BLaER1 (cell line): Measurements from ENCODE around the gene EYS.
"Not testable (repeated sequence)": the region's sequence is repeated elsewhere in the genome, so short reads cannot be mapped to it uniquely, and the experiment has no call there.

Source experiments
- H3K27ac ChIP-seq: shearing (Covaris generic); formaldehyde crosslinking; 2 replicates; pipeline ENCODE4 v1.8.1; 2022
- H3K27me3 ChIP-seq: shearing (Covaris generic); formaldehyde crosslinking; 2 replicates; pipeline ENCODE4 v1.8.1; 2022
- H3K36me3 ChIP-seq: shearing (Covaris generic); formaldehyde crosslinking; 2 replicates; pipeline ENCODE4 v1.8.1; 2022
- H3K4me1 ChIP-seq: shearing (Covaris generic); formaldehyde crosslinking; 2 replicates; pipeline ENCODE4 v1.8.1; 2022
- H3K4me2 ChIP-seq: shearing (Covaris generic); formaldehyde crosslinking; 2 replicates; pipeline ENCODE4 v1.8.1; 2022
- H3K4me3 ChIP-seq: shearing (Covaris generic); formaldehyde crosslinking; 2 replicates; pipeline ENCODE4 v1.8.1; 2022
- H3K9ac ChIP-seq: shearing (Covaris generic); formaldehyde crosslinking; 2 replicates; pipeline ENCODE4 v1.8.1; 2022
- H3K9me3 ChIP-seq: shearing (Covaris generic); formaldehyde crosslinking; 2 replicates; pipeline ENCODE4 v1.8.1; 2022
- H4K20me1 ChIP-seq: shearing (Covaris generic); formaldehyde crosslinking; 2 replicates; pipeline ENCODE4 v1.8.1; 2022
- Cebpa-rat ChIP-seq: shearing (Covaris generic); IDR thresholded peaks from 2 replicates; pipeline ENCODE4 v1.8.1; 2022

EYS gene

DNA sequence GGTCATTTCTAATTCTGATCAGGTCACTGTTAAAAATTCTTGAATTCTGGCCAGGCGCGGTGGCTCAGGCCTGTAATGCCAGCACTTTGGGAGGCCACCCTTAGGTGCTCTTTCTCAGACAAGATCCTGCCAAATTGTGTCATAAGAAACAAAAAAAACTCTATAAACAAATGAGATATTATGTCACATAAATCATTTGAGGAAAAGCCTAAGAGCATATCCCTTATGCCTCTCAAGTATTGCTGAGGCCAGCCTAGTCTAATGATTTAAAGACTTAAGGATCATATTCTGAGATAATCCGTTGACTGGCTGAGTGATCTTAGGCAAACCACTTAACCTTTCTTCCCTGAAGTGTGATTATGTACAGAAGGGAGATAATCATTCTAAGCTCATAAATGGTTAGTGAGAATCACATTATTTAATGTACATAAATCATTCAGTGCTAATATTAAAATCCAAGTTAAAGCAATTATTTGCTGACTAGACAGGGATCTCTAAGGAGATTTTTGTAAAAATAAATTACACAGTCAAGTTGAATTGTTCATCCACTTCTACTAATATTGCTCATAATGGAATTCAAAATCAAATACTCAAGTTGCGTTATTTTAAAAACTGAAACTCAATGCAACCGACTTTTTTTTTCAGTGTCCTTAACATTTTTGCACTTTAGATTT, 1706.1 kb downstream of the EYS start:
- Histone ChIP-seq H4K20me1 (no peaks in the 10 kb centered on the region), H3K9me3 (peaks cover 7% of the 10 kb centered on the region), H3K27me3 (no peaks in the 10 kb centered on the region), H3K9ac (no peak overlapping the region), H3K4me2 (no peak overlapping the region), H3K4me3 (no peak overlapping the region), H3K4me1 (no peaks in the 10 kb centered on the region), H3K27ac (no peak overlapping the region), H3K36me3 (no peaks in the 10 kb centered on the region)
- no peak for TF ChIP-seq Cebpa-rat

DNA sequence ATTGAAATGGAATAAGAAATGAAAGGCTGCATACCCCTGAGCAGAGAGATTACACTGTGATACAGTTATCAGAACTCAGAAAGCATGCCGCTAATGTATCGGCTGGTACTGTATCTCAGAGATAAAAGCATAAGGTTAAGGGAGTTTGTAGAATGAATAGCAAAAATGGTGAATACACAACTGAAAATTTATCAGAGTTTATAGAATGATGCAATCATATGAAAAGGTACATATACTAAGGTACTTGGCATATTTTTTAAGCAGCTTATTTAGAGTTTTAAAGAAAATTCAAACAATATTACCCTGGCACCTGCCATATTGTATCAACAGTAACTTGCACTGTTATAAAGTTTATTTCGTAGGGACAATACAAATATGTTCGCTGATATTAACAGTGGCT, 1707.4 kb downstream of the EYS start:
- Histone ChIP-seq H3K27me3 (no peaks in the 10 kb centered on the region), H3K36me3 (no peaks in the 10 kb centered on the region)
- no peak for TF ChIP-seq Cebpa-rat

DNA sequence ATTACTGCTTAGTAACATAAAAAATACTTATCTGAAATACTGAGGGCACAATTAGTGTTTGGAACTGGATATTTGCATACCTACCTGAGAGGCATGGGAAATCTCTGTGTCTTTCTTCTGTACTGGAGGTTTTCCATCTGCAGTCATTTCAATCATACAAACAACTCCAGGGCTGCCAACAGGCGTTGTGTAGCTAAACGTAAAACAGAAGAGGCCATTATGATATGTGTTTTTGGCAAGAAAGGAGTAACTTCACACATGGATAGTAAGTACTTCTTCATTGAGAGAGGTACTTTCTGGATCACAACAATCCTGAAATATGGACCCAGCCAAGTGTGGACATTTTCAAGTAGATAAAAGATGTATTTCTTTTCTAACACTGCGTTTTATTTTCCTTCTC, 1708.0 kb downstream of the EYS start:
- Histone ChIP-seq H3K9ac (no peak overlapping the region), H3K27ac (no peak overlapping the region), H3K4me2 (no peak overlapping the region), H4K20me1 (no peaks in the 10 kb centered on the region), H3K4me1 (peaks cover 8% of the 10 kb centered on the region), H3K4me3 (no peak overlapping the region), H3K9me3 (no peaks in the 10 kb centered on the region), H3K36me3 (no peaks in the 10 kb centered on the region), H3K27me3 (no peaks in the 10 kb centered on the region)
- TF ChIP-seq Cebpa-rat = no peak

More for the DNA sequence above, 1707.4 kb downstream of the EYS start:
- Histone ChIP-seq H3K4me1 (peaks cover 8% of the 10 kb centered on the region), H3K4me3 (no peak overlapping the region), H4K20me1 (no peaks in the 10 kb centered on the region), H3K9me3 (peaks cover 3% of the 10 kb centered on the region), H3K27ac (no peak overlapping the region), H3K4me2 (no peak overlapping the region), H3K9ac (no peak overlapping the region)

DNA sequence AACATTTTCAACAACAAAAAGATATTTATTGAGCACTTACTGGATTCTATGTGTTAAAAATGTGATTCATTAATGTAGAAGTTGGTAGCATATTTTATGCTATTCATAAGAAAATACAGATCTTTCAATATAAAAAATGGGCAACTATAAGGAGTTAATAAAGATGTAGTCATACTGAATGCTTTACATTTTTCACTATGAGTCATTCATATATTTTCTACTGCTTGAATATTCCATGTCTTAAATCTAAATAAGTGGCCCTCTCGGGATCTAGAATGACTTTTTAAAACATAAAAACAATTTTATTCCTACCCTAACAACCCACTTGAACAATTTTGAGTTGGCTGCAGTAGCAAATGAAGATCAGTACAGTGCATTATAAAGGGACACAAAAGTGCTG, 1709.3 kb downstream of the EYS start:
- no peak overlapping the region for H3K4me3 ChIP-seq
- no peaks in the 10 kb centered on the region for H4K20me1 ChIP-seq
- H3K36me3 ChIP-seq = no peaks in the 10 kb centered on the region
- H3K4me1 ChIP-seq = peaks cover 8% of the 10 kb centered on the region
- H3K9me3 ChIP-seq = no peaks in the 10 kb centered on the region
- no peaks in the 10 kb centered on the region for H3K27me3 ChIP-seq
- H3K9ac ChIP-seq = no peak overlapping the region
- no peak overlapping the region for H3K27ac ChIP-seq
- no peak overlapping the region for H3K4me2 ChIP-seq
- no peak for TF ChIP-seq Cebpa-rat

DNA sequence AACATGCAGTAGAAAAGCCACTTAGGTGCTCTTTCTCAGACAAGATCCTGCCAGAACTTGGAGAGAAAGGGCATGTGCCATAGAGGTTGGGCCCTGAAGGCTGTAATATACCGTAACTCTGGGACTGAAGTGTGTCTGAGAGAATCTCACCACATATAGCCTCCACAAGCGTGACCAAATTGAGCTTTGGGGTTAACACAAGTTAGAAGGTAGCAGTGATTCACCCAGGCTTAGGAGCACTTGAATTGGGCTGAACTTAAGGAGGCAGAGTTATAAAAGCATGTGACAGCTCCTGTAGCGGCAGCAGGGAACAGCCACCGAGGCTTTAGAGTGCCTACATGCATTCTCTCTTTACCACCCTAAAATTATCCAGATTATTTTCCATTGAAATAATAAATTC, 1709.8 kb downstream of the EYS start:
- no peaks in the 10 kb centered on the region for H3K27me3 ChIP-seq
- no peak for TF ChIP-seq Cebpa-rat
- H3K9ac ChIP-seq = no peak overlapping the region
- H4K20me1 ChIP-seq = no peaks in the 10 kb centered on the region
- no peak overlapping the region for H3K27ac ChIP-seq
- H3K4me2 ChIP-seq = no peak overlapping the region
- peaks cover 8% of the 10 kb centered on the region for H3K4me1 ChIP-seq
- no peak overlapping the region for H3K4me3 ChIP-seq
- no peaks in the 10 kb centered on the region for H3K9me3 ChIP-seq
- H3K36me3 ChIP-seq = no peaks in the 10 kb centered on the region

DNA sequence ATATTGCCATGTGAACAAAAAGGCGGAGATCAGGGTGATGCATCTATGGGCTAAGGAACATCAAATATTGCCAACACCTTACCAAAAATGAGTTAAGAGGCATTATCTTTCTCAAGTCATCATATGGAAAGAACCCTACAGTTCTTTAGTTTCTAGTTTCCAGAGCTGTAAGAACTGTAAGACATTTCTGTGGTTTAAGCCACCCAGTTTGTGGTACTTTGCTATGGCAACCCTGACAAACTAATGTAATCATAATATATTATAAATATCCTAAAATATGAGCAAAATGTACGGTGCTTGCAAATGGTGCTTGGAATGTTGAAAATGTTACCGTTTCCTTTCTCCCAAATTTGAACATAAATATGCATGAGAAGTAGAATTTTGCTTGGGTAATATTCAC, 1721.8 kb downstream of the EYS start:
- Histone ChIP-seq H3K4me2 (no peak overlapping the region), H3K9me3 (no peaks in the 10 kb centered on the region), H3K36me3 (no peaks in the 10 kb centered on the region), H3K27ac (no peak overlapping the region), H3K4me1 (no peaks in the 10 kb centered on the region), H4K20me1 (no peaks in the 10 kb centered on the region), H3K4me3 (no peak overlapping the region), H3K27me3 (no peaks in the 10 kb centered on the region), H3K9ac (no peak overlapping the region)
- no peak for TF ChIP-seq Cebpa-rat

DNA sequence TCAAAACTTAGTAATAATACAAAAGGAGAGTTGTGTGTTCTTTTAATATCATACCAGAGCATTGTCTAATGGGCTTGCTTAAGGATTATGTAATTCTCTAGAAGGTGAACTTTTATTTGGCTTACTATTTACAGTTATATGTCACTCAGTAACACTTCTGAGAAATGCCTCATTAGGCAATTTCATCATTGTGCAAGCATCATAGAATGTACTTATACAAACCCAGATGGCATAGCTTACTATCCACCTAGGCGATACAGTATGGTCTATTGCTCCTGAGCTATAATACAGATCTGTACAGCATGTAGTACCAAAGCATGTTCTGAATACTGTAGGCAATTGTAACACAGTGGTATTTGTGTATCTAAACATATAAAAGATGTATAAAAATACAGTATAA, 1731.3 kb downstream of the EYS start:
- Histone ChIP-seq H3K27ac (no peak overlapping the region), H3K9ac (no peak overlapping the region), H4K20me1 (no peaks in the 10 kb centered on the region), H3K4me2 (no peak overlapping the region), H3K36me3 (no peaks in the 10 kb centered on the region), H3K4me3 (no peak overlapping the region), H3K27me3 (no peaks in the 10 kb centered on the region), H3K4me1 (no peaks in the 10 kb centered on the region), H3K9me3 (no peaks in the 10 kb centered on the region)
- no peak for TF ChIP-seq Cebpa-rat

DNA sequence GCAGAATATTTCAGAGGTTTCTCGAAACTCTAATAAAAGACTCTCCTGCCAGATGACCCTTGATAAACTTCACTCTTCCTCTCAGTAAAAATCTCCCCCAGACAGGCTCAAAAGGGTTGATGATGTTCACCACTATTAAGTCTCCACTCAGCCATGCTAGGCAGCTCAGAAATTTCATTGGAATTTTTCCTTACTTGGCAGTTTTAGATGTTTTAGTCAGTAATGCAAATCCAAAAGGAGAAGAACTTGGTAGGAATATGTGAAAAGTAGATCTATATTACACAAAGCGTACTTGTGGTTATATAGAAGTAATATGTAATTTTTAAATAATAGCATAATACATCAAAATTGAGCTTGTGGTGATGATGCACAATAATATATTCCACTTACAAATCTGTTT, 1738.4 kb downstream of the EYS start:
- Histone ChIP-seq H3K9ac (no peak overlapping the region), H4K20me1 (no peaks in the 10 kb centered on the region), H3K4me3 (no peak overlapping the region), H3K4me2 (no peak overlapping the region), H3K9me3 (no peaks in the 10 kb centered on the region), H3K27me3 (no peaks in the 10 kb centered on the region), H3K4me1 (no peaks in the 10 kb centered on the region), H3K36me3 (no peaks in the 10 kb centered on the region), H3K27ac (no peak overlapping the region)
- TF ChIP-seq Cebpa-rat = no peak

DNA sequence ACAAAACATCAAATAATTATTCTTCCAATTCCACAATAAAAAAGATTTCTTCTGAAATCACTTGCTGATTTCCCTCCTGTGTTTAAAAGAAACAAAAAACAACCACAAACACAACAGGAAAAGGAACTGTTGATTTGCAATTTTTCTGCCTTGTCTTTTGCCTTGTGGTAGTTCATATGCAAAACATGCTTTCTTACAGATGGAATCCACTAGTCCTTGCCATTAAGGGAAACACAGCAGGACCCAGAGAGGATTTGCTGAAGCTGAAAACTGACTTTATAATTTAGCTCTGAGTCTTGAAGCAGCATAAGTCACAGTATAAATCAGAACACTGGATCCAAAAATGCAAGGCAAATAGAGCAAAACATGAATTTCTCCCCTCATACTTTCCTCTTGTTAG, 1742.7 kb downstream of the EYS start:
- no peak overlapping the region for H3K4me3 ChIP-seq
- no peaks in the 10 kb centered on the region for H3K36me3 ChIP-seq
- no peak for TF ChIP-seq Cebpa-rat
- H3K9me3 ChIP-seq = no peaks in the 10 kb centered on the region
- no peaks in the 10 kb centered on the region for H3K4me1 ChIP-seq
- no peak overlapping the region for H3K9ac ChIP-seq
- no peaks in the 10 kb centered on the region for H4K20me1 ChIP-seq
- no peak overlapping the region for H3K27ac ChIP-seq
- no peaks in the 10 kb centered on the region for H3K27me3 ChIP-seq
- no peak overlapping the region for H3K4me2 ChIP-seq

DNA sequence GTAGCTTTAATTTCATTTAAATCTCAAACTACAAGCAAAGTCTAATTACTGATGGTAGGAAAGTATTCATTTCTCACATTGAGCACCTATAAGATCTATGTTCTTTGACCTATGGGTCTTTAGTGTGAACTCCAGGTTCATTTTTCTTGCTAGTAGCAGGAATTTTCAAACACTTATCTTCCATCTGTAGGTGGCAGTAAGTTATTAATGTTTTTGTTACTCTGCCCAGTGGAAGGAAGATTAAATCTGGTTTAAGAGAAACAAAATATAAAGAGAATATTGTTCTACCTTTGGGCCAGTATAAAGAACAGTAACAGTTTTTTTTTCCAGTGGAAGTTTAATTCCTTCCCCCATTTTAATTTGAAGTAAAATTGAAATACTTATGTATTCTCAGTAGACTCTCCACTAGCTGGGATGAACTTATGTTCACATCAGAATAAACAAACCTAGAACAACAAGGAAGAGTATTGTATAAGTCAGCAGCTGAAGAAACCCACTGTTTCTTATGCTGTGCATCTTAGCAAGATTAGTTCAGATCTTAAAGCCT, 1743.2 kb downstream of the EYS start:
- H3K4me2 ChIP-seq = no peak overlapping the region
- no peak overlapping the region for H3K9ac ChIP-seq
- H3K27ac ChIP-seq = no peak overlapping the region
- H3K27me3 ChIP-seq = no peaks in the 10 kb centered on the region
- H3K4me3 ChIP-seq = no peak overlapping the region
- H4K20me1 ChIP-seq = no peaks in the 10 kb centered on the region
- no peaks in the 10 kb centered on the region for H3K4me1 ChIP-seq
- H3K36me3 ChIP-seq = no peaks in the 10 kb centered on the region
- no peak for TF ChIP-seq Cebpa-rat
- no peaks in the 10 kb centered on the region for H3K9me3 ChIP-seq

DNA sequence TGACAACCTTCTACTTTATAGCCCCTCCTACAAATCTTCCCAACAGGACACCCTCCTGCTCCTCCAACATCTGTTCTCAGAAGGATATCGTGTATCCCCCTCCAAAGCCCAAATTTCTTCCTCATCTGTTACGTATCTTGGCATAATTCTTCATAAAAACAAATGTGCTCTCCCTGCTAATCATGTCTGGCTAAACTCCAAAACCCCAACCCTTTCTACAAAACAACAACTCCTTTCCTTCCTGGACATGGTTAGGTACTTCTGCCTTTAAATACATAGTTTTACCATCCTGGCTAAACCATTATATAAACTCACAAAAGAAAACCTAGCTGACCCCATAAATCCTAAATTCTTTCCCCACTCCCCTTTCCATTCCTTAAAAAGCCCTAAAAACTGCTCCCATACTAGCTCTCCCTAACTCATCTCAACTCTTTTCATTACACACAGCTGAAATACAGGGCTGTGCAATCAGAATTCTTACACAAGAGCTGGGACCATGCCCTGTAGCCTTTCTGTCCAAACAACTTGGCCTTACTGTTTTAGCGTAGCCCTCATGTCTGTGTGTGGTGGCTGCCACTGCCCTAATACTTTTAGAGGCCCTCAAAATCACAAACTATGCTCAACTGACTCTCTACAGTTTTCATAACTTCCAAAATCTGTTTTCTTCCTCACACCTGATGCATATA, 1753.5 kb downstream of the EYS start:
- H4K20me1 ChIP-seq, H3K9ac ChIP-seq, H3K4me2 ChIP-seq, H3K36me3 ChIP-seq, H3K4me3 ChIP-seq, H3K4me1 ChIP-seq, H3K27ac ChIP-seq, H3K27me3 ChIP-seq, H3K9me3 ChIP-seq: not testable (repeated sequence)
